IPS-18a (cell line): ENCODE data around the gene EEF1AKMT2.
A peak's percentile ranks its signal among the peaks of the same experiment; 100 is the strongest.
"Not testable (repeated sequence)": the region's sequence is repeated elsewhere in the genome, so short reads cannot be mapped to it uniquely, and the experiment has no call there.

Experiments
- H3K27ac ChIP-seq: one replicate; pipeline ENCODE4 v1.5.1; 2013; ENCODE audit warnings: low read length
- H3K27me3 ChIP-seq: one replicate; pipeline ENCODE4 v1.6.1; 2013; ENCODE audit warnings: mild to moderate bottlenecking, low read length; ENCODE audit not compliant: control insufficient read depth, insufficient read depth
- H3K36me3 ChIP-seq: one replicate; pipeline ENCODE4 v1.6.1; 2013; ENCODE audit warnings: low read depth, low read length; ENCODE audit not compliant: control insufficient read depth
- H3K4me1 ChIP-seq: one replicate; pipeline ENCODE4 v1.6.1; 2013; ENCODE audit warnings: low read depth, low read length; ENCODE audit not compliant: control insufficient read depth
- H3K4me3 ChIP-seq: one replicate; pipeline ENCODE4 v1.5.1; 2013; ENCODE audit warnings: low read length
- H3K9ac ChIP-seq: one replicate; pipeline ENCODE4 v1.6.1; 2013; ENCODE audit warnings: mild to moderate bottlenecking, low read length, moderate library complexity
- H3K9me3 ChIP-seq: one replicate; pipeline ENCODE4 v1.6.1; 2013; ENCODE audit warnings: low read depth, low read length; ENCODE audit not compliant: control insufficient read depth

EEF1AKMT2 gene

DNA sequence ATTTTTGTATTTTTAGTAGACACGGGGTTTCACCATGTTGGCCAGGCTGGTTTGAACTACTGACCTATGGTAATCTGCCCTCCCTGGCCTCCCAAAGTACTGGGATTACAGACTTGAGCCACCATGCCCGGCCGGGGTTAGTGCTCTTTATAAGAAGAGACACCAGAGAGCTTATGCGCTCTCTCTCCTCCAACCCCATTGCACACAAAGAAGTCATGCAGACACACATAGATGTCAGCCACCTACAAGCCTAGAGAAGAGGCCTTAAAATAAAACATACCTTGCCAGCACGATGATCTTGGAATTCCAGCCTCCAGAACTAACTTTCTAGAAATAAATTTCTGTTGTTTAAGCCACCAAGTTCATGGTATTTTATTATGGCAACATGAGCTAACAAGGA is 37.5 kb downstream of the EEF1AKMT2 start:
- Histone ChIP-seq H3K9ac (no peak overlapping the region), H3K27ac (no peak overlapping the region), H3K9me3 (no peaks in the 10 kb centered on the region), H3K4me1 (peaks cover 19% of the 10 kb centered on the region), H3K36me3 (peaks cover 10% of the 10 kb centered on the region), H3K4me3 (no peak overlapping the region), H3K27me3 (no peaks in the 10 kb centered on the region)

DNA sequence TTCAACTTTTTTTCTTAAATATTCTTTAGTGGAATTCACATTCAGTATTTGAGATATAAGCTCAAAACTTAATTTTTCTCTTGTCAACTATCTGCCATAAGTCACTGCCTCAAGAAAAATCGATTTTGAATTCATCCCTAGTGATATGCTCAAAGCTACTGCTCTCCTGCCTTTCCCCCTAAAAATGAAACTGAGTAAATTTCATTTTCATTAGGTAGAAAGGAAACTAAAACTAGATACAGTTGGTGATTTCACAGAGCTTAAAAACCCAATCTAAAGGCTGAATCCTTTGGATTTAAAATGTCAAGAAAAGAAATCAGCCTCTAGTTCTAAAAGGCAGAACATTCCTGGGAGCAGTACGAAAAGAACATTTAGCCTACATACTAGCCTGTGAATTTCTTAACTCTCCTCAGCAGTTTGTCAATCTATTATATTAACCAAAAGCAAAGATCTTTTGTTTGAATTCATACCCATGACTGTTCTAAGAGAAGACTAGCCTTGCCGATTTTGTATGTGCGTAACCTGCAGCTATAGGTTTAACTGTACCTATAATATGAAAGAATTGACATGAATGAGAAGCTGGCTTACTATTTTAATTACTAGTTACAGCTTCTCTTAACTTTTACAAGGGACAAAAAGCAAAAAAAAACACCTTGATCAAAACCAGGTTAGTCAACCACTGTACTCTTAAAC is 42.6 kb downstream of the EEF1AKMT2 start:
- H3K27ac ChIP-seq = no peak overlapping the region
- H3K9ac ChIP-seq = no peak overlapping the region
- H3K36me3 ChIP-seq = peaks cover 12% of the 10 kb centered on the region
- peaks cover 8% of the 10 kb centered on the region for H3K4me1 ChIP-seq
- no peaks in the 10 kb centered on the region for H3K9me3 ChIP-seq
- peaks cover 6% of the 10 kb centered on the region for H3K27me3 ChIP-seq
- no peak overlapping the region for H3K4me3 ChIP-seq

DNA sequence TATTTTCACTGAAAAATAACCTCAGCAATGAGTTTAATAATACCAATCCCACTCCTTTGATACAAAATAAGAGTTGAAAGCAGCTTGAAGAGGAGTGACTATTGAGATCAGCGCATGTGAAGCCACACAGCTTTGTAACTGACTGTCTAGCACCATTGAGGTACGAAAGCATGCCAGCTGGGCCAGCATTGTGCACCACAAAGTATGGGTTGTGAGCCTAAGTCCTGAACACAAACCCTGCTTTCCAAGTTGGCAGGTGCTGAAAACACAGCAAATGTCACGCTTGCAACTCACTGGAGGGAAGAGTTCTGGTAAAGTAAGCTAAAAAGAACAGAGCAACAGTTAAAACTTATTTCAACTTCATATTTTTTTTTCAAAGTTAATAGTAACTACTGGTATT is 43.5 kb downstream of the EEF1AKMT2 start:
- Histone ChIP-seq H3K9me3 (no peaks in the 10 kb centered on the region), H3K4me3 (no peak overlapping the region), H3K27ac (no peak overlapping the region), H3K27me3 (peaks cover 11% of the 10 kb centered on the region), H3K4me1 (peaks cover 8% of the 10 kb centered on the region), H3K36me3 (peaks cover 12% of the 10 kb centered on the region), H3K9ac (no peak overlapping the region)

DNA sequence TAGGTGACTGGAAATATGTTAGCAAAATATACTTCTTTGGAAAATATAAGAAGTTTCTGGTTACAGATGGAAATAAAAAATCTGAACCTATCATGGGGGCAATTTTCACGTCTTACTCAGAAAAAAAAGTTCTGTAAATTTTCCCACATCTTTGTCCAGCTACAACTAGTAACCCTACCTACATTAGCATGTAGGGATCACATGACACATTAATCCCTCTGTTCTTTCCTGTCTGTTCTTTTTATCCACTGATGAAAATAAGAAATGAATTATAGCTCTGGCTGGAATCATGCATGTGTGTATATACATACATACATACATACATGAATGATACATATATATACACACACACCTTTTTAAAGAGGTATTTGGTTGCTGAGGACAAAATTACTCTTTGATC is 43.9 kb downstream of the EEF1AKMT2 start:
- Histone ChIP-seq H3K9ac (no peak overlapping the region), H3K36me3 (peaks cover 12% of the 10 kb centered on the region), H3K27ac (no peak overlapping the region), H3K4me1 (peaks cover 8% of the 10 kb centered on the region), H3K27me3 (peaks cover 16% of the 10 kb centered on the region), H3K4me3 (no peak overlapping the region), H3K9me3 (no peaks in the 10 kb centered on the region)

DNA sequence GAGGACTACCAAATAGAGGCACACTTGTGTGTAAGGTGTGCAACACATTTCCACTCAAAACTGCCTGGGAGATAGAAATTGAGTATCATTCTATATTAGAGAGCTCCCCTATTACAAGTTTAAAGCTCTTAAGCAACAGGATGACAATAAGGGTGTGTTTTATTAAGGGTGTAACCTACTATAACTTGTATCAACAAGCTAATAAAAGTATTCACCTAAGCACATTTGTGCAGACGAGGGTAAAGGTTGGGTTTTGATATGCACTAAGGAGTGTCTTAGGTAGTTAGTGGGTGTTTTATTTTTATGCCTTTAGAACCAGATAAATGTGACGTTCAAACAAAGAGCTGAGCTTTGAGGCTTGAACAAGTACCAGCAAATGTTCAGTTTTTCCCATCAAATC is 44.7 kb downstream of the EEF1AKMT2 start:
- Histone ChIP-seq H3K4me3 (no peak overlapping the region), H3K36me3 (peaks cover 12% of the 10 kb centered on the region), H3K27ac (no peak overlapping the region), H3K27me3 (peaks cover 23% of the 10 kb centered on the region), H3K9me3 (no peaks in the 10 kb centered on the region), H3K9ac (no peak overlapping the region), H3K4me1 (peaks cover 12% of the 10 kb centered on the region)

DNA sequence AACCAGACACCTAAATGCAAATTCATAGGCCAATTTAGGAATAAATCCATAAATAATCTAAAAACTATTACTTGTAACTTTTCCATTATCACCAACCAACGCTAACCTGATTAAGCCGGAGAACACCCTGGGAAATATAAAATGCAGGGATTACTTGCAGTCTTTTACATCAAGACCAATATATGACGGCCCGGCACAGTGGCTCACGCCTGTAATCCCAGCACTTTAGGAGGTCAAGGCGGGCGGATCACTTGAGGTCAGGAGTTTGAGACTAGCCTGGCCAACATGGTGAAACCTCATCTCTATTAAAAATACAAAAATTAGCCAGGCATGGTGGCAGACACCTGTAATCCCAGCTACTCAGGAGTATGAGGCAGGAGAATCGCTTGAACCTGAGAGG is 45.2 kb downstream of the EEF1AKMT2 start:
- peaks cover 12% of the 10 kb centered on the region for H3K36me3 ChIP-seq
- H3K4me3 ChIP-seq, H3K9me3 ChIP-seq, H3K27ac ChIP-seq, H3K9ac ChIP-seq: not testable (repeated sequence)
- peaks cover 18% of the 10 kb centered on the region for H3K4me1 ChIP-seq
- peaks cover 29% of the 10 kb centered on the region for H3K27me3 ChIP-seq

GRCh38 chr10:124745673-124746072 is 46.0 kb downstream of the EEF1AKMT2 start:
- no peak overlapping the region for H3K4me3 ChIP-seq
- no peaks in the 10 kb centered on the region for H3K9me3 ChIP-seq

DNA sequence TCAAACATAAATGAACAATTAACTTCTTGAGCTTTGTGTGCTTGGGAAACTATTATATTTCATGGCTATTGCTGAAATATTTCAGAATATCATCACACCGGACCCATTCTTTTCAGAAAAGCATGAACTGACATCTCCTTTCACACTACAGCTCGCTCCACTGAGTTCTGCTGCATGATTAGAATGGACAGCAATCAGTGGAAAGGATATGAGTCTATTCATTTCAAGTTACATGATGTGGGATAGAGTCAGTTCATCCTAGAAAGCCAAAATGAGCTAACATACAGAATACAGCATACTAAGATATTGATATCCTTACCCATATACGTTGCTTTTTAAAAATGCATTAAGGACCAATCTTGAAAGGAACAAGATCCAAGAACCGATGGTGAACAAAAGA is 46.4 kb downstream of the EEF1AKMT2 start:
- peak overlapping the region; percentile 50 for H3K4me3 ChIP-seq
- peaks cover 9% of the 10 kb centered on the region for H3K36me3 ChIP-seq
- peaks cover 29% of the 10 kb centered on the region for H3K4me1 ChIP-seq
- H3K27me3 ChIP-seq = peaks cover 39% of the 10 kb centered on the region
- no peak overlapping the region for H3K9ac ChIP-seq
- no peaks in the 10 kb centered on the region for H3K9me3 ChIP-seq
- H3K27ac ChIP-seq = no peak overlapping the region

More at GRCh38 chr10:124745673-124746072, 46.0 kb downstream of the EEF1AKMT2 start:
- no peak overlapping the region for H3K27ac ChIP-seq
- peaks cover 25% of the 10 kb centered on the region for H3K4me1 ChIP-seq
- H3K36me3 ChIP-seq = peaks cover 12% of the 10 kb centered on the region
- peaks cover 35% of the 10 kb centered on the region for H3K27me3 ChIP-seq
- no peak overlapping the region for H3K9ac ChIP-seq

DNA sequence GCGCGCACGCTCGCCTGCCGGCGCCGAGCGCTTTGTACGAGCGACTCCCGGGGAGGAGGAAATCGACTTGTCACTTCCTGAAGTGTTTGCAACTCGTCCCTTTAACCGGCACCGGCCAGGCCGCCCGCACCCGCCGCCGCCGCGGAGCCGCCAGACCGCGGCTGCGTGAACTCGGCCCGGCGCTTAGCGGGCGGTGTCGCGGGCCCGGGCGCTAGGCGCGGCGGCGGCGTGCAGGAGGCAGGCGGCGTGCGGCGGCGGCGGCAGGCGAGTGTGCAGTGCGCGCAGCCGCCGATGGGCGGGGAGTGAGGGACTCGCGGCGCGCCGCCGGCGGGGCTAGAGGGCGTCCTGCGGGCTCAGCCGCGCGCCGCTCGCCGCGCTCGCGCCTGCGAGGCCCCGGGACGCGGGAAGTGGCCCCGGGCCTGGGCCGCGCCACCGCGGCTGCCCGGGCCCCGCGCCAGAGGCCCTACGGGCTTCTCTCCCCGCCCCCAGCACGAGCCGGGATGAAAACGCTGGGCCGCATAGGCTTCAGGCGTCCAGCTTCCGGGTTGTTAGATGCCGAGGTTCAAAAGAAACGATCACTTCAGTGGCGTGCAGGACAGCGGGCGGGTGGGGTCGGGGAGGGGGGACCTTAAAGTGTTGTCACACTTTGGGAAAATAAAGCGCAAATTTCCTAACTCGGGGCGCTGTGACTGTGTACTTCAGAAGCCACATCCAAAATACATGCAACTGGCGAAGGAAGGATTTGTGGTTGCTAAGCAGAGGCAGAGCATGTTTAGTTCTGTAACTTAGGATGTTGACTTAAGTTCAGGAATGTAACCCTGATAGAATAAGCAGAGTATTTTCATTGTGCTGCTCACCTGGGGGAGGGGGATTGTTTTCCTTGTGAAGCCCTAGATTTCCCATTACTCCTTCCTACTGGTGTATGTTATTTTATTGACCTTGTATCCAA is 47.3 kb downstream of the EEF1AKMT2 start, which contains the start of gene FAM53B:
Gene FAM53B, minus strand, starts transcription at position 277 of the 949 bp plus-strand sequence. CDS start 37,665 bp downstream, outside the sequence.
- H3K4me1 ChIP-seq = peaks cover 38% of the 10 kb centered on the region
- H3K9ac ChIP-seq = peak within 1 kb of the TSS; percentile 55
- H3K4me3 ChIP-seq = peak within 1 kb of the TSS; percentile 58
- H3K27ac ChIP-seq = no peak within 1 kb of the TSS
- H3K9me3 ChIP-seq = no peaks in the 10 kb centered on the region
- H3K36me3 ChIP-seq = peaks cover 6% of the 10 kb centered on the region
- peaks cover 48% of the 10 kb centered on the region for H3K27me3 ChIP-seq

DNA sequence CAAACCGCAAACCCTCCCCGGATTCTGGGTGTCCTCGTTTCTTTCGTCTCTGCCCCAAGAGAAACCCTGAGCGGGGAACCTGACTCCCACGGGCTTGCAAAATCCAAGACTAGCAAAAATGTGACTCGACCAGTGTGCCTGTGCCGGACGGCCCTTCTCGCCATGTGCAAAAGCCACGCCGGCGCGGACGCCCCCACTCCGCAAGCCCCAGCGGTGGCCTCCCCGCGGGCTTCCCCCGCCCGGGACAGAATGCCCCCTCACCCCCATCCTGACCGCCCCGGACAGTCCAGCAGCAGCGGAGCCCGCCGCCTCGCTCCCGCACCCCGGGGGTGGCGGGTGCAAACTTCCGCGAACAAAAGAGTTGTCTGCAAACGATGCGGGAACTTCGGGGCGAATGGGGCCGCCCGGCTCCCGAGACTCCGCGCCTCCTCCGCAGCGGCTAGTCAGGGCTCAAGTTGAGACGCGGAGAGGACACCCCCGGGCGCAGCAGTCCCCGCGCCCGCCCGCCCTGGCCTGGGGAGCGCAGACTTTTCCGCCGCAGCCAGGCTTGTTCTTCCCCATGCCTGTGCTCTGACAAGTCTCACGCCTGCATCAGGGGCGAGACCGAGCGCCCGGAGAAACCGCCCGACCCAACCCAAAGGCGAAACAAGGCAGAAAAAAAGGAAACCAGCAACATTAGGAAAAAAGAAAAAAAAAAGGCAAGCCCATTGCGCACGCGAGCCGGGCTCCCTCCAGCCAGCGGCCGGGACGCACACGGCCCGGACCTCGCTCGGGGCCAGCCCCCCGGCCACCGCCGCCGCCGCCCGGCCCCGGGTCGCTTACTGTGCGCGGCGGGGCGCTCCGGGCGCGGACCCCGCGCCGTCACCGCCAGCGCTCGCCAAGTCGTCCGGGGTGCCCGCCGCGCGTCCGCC is 48.2 kb downstream of the EEF1AKMT2 start:
- H3K9ac ChIP-seq = peak overlapping the region; percentile 55
- peaks cover 57% of the 10 kb centered on the region for H3K27me3 ChIP-seq
- H3K27ac ChIP-seq = no peak overlapping the region
- H3K36me3 ChIP-seq = peaks cover 6% of the 10 kb centered on the region
- H3K9me3 ChIP-seq = no peaks in the 10 kb centered on the region
- peaks cover 47% of the 10 kb centered on the region for H3K4me1 ChIP-seq
- H3K4me3 ChIP-seq = peak overlapping the region; percentile 58
